Mesendoderm (in vitro differentiated cells): ENCODE measurements around the gene MACROH2A2.
A peak's percentile ranks its signal among the peaks of the same experiment; 100 is the strongest.

ENCODE experiments used
- DNase-seq: peaks from one replicate; pipeline ENCODE4 v3.0.0; 2013
- H2AK5ac ChIP-seq: 2 replicates; pipeline ENCODE4 v1.6.1; 2013; ENCODE audit warnings: low read length, inconsistent platforms
- H2BK120ac ChIP-seq: 2 replicates; pipeline ENCODE4 v1.6.1; 2013; ENCODE audit warnings: low read depth, mild to moderate bottlenecking, low read length, moderate library complexity, mixed read lengths
- H2BK15ac ChIP-seq: replicated peaks from 2 replicates; pipeline ENCODE4 v1.6.1; 2013; ENCODE audit warnings: low read depth, mild to moderate bottlenecking, moderate library complexity
- H2BK5ac ChIP-seq: 2 replicates; pipeline ENCODE4 v1.6.1; 2013; ENCODE audit warnings: low read length, inconsistent platforms
- H3K18ac ChIP-seq: 2 replicates; pipeline ENCODE4 v1.6.1; 2013; ENCODE audit warnings: mild to moderate bottlenecking, low read length, mixed read lengths
- H3K23ac ChIP-seq: one replicate; pipeline ENCODE4 v1.6.1; 2013; ENCODE audit warnings: low read length
- H3K27ac ChIP-seq: 2 replicates; pipeline ENCODE4 v1.5.1; 2013; ENCODE audit warnings: low read depth, mild to moderate bottlenecking, inconsistent platforms, low read length, moderate library complexity
- H3K27me3 ChIP-seq: 2 replicates; pipeline ENCODE4 v1.6.1; 2013; ENCODE audit warnings: low read length, control low read depth, mild to moderate bottlenecking, inconsistent platforms; ENCODE audit not compliant: insufficient read depth, poor library complexity
- H3K36me3 ChIP-seq: 2 replicates; pipeline ENCODE4 v1.6.1; 2013; ENCODE audit warnings: low read length, inconsistent platforms; ENCODE audit not compliant: control insufficient read depth, insufficient read depth
- H3K4ac ChIP-seq: one replicate; pipeline ENCODE4 v1.6.1; 2013; ENCODE audit warnings: low read depth, mild to moderate bottlenecking, low read length, moderate library complexity
- H3K4me1 ChIP-seq: 2 replicates; pipeline ENCODE4 v1.6.1; 2013; ENCODE audit warnings: low read depth, low read length, inconsistent platforms; ENCODE audit not compliant: control insufficient read depth
- H3K4me2 ChIP-seq: 2 replicates; pipeline ENCODE4 v1.6.1; 2013; ENCODE audit warnings: low read length
- H3K4me3 ChIP-seq: 2 replicates; pipeline ENCODE4 v1.5.1; 2013; ENCODE audit warnings: mild to moderate bottlenecking, low read length
- H3K56ac ChIP-seq: one replicate; pipeline ENCODE4 v1.6.1; 2013; ENCODE audit warnings: low read length
- H3K79me1 ChIP-seq: 2 replicates; pipeline ENCODE4 v1.6.1; 2013; ENCODE audit warnings: low read length, inconsistent platforms
- H3K79me2 ChIP-seq: 2 replicates; pipeline ENCODE4 v1.6.1; 2013; ENCODE audit warnings: mild to moderate bottlenecking, low read length; ENCODE audit not compliant: control insufficient read depth, insufficient read depth
- H3K9ac ChIP-seq: 2 replicates; pipeline ENCODE4 v1.6.1; 2013; ENCODE audit warnings: low read length, inconsistent platforms
- H4K5ac ChIP-seq: one replicate; pipeline ENCODE4 v1.6.1; 2013; ENCODE audit warnings: low read length
- H4K8ac ChIP-seq: one replicate; pipeline ENCODE4 v1.6.1; 2013; ENCODE audit warnings: low read depth, mild to moderate bottlenecking, control low read depth, low read length, moderate library complexity
- WGBS: extraction: QIAGEN DNeasy Blood & Tissue Kit; methylation state at CpG from one replicate; pipeline ENCODE4 v1.1.7; 2013; ENCODE audit warnings: low lambda C conversion rate, missing lambda C conversion rate; ENCODE audit not compliant: insufficient coverage; ENCODE audit errors: extremely low coverage; 5-methylcytosine and 5-hydroxymethylcytosine counted together

MACROH2A2 gene

GRCh38 chr10:70106958-70107791, 54.5 kb downstream of the MACROH2A2 start:
- no peak overlapping the region for H3K4ac ChIP-seq
- no peak overlapping the region for H3K4me2 ChIP-seq
- H3K4me1 ChIP-seq = no peaks in the 10 kb centered on the region
- peaks cover 8% of the 10 kb centered on the region for H3K36me3 ChIP-seq
- no peak overlapping the region for H3K27ac ChIP-seq
- H3K27me3 ChIP-seq = no peaks in the 10 kb centered on the region
- no peak overlapping the region for H2BK5ac ChIP-seq
- H3K79me2 ChIP-seq = no peaks in the 10 kb centered on the region
- H3K18ac ChIP-seq = no peak overlapping the region
- peak; percentile 70 for DNase-seq
- no peak overlapping the region for H2BK15ac ChIP-seq
- no CpG with 5 or more reads among the region's 22 CpGs for WGBS
- H3K9ac ChIP-seq = no peak overlapping the region
- H3K79me1 ChIP-seq = no peaks in the 10 kb centered on the region
- H4K8ac ChIP-seq = no peak overlapping the region
- H4K5ac ChIP-seq = no peak overlapping the region
- no peak overlapping the region for H3K56ac ChIP-seq
- H3K4me3 ChIP-seq = no peak overlapping the region
- H2AK5ac ChIP-seq = no peak overlapping the region
- no peak overlapping the region for H3K23ac ChIP-seq
- H2BK120ac ChIP-seq = no peak overlapping the region

- Histone ChIP-seq H3K36me3 (peaks cover 8% of the 10 kb centered on the region), H3K27ac (no peak overlapping the region), H3K79me1 (no peaks in the 10 kb centered on the region), H3K27me3 (no peaks in the 10 kb centered on the region), H3K56ac (no peak overlapping the region), H2BK120ac (no peak overlapping the region), H3K9ac (no peak overlapping the region), H4K5ac (no peak overlapping the region), H3K23ac (no peak overlapping the region), H3K4me1 (no peaks in the 10 kb centered on the region), H3K4me3 (no peak overlapping the region), H2BK5ac (no peak overlapping the region), H3K79me2 (no peaks in the 10 kb centered on the region), H2BK15ac (no peak overlapping the region), H4K8ac (no peak overlapping the region), H3K4ac (no peak overlapping the region), H3K4me2 (no peak overlapping the region), H3K18ac (no peak overlapping the region), H2AK5ac (no peak overlapping the region)
- no CpG with 5 or more reads among the region's 18 CpGs for WGBS
- no peak for DNase-seq
Observed at GRCh38 chr10:70109064-70109729, 56.6 kb downstream of the MACROH2A2 start.

GRCh38 chr10:70111496-70111895, 58.9 kb downstream of the MACROH2A2 start:
- H2BK5ac ChIP-seq = no peak overlapping the region
- no peak overlapping the region for H3K4ac ChIP-seq
- no peak overlapping the region for H3K23ac ChIP-seq
- no peaks in the 10 kb centered on the region for H3K4me1 ChIP-seq
- no CpG with 5 or more reads among the region's 22 CpGs for WGBS
- no peak overlapping the region for H3K56ac ChIP-seq
- H3K79me1 ChIP-seq = no peaks in the 10 kb centered on the region
- no peak overlapping the region for H3K4me2 ChIP-seq
- no peak for DNase-seq
- no peak overlapping the region for H4K5ac ChIP-seq
- no peak overlapping the region for H4K8ac ChIP-seq
- no peak overlapping the region for H3K18ac ChIP-seq
- H3K4me3 ChIP-seq = no peak overlapping the region
- H3K27ac ChIP-seq = no peak overlapping the region
- no peak overlapping the region for H3K9ac ChIP-seq
- peaks cover 8% of the 10 kb centered on the region for H3K36me3 ChIP-seq
- H2AK5ac ChIP-seq = no peak overlapping the region
- H2BK120ac ChIP-seq = no peak overlapping the region
- no peaks in the 10 kb centered on the region for H3K27me3 ChIP-seq
- H2BK15ac ChIP-seq = no peak overlapping the region
- H3K79me2 ChIP-seq = no peaks in the 10 kb centered on the region

- Histone ChIP-seq H4K8ac (no peak overlapping the region), H3K36me3 (peaks cover 8% of the 10 kb centered on the region), H4K5ac (no peak overlapping the region), H2BK15ac (no peak overlapping the region), H3K18ac (no peak overlapping the region), H2BK120ac (no peak overlapping the region), H3K4ac (no peak overlapping the region), H3K79me2 (no peaks in the 10 kb centered on the region), H3K23ac (no peak overlapping the region), H3K79me1 (no peaks in the 10 kb centered on the region), H3K9ac (no peak overlapping the region), H2AK5ac (no peak overlapping the region), H2BK5ac (no peak overlapping the region), H3K27ac (no peak overlapping the region), H3K4me2 (no peak overlapping the region), H3K4me3 (no peak overlapping the region), H3K27me3 (no peaks in the 10 kb centered on the region), H3K4me1 (no peaks in the 10 kb centered on the region), H3K56ac (no peak overlapping the region)
- no peak for DNase-seq
- WGBS = no CpG with 5 or more reads among the region's 8 CpGs
Observed at GRCh38 chr10:70112071-70112470, 59.4 kb downstream of the MACROH2A2 start.

GRCh38 chr10:70114902-70115301, 62.3 kb downstream of the MACROH2A2 start:
- no peaks in the 10 kb centered on the region for H3K79me2 ChIP-seq
- H3K4me3 ChIP-seq = no peak overlapping the region
- H3K79me1 ChIP-seq = no peaks in the 10 kb centered on the region
- H2BK5ac ChIP-seq = no peak overlapping the region
- H3K4ac ChIP-seq = no peak overlapping the region
- no peak overlapping the region for H2BK120ac ChIP-seq
- H3K56ac ChIP-seq = no peak overlapping the region
- no peak overlapping the region for H4K8ac ChIP-seq
- DNase-seq = peak; percentile 45
- no peaks in the 10 kb centered on the region for H3K4me1 ChIP-seq
- no peak overlapping the region for H3K4me2 ChIP-seq
- H3K27ac ChIP-seq = no peak overlapping the region
- H2BK15ac ChIP-seq = no peak overlapping the region
- H3K9ac ChIP-seq = no peak overlapping the region
- no peak overlapping the region for H3K23ac ChIP-seq
- peaks cover 2% of the 10 kb centered on the region for H3K36me3 ChIP-seq
- no peak overlapping the region for H3K18ac ChIP-seq
- H2AK5ac ChIP-seq = no peak overlapping the region
- no CpG with 5 or more reads among the region's 15 CpGs for WGBS
- no peak overlapping the region for H4K5ac ChIP-seq
- no peaks in the 10 kb centered on the region for H3K27me3 ChIP-seq
